G401 (cell line): Measurements from ENCODE around the gene CLTA. TPM values are rescaled to one million over a fixed set of nuclear protein-coding genes. Genes with fewer than 3 reads are reported as not detected.
"Not testable (repeated sequence)": the region's sequence is repeated elsewhere in the genome, so short reads cannot be mapped to it uniquely, and the experiment has no call there.

Source experiments
- DNase-seq: peaks from one replicate; pipeline ENCODE4 v3.0.0-alpha.2; 2015; ENCODE audit warnings: low spot score
- in situ Hi-C: cut with HindIII; loops from 2 replicates; pipeline ENCODE4 v1.10.0; 2016; ENCODE audit warnings: low sequenced_read_pairs, mixed read lengths
- total RNA-seq: library from RNA; depleted of rRNA; stranded (reverse); fragments of >200 nt; shearing (Covaris generic); gene quantifications from 2 replicates; pipeline ENCODE4 v1.2.3, GENCODE V29; 2014

CLTA gene
- total RNA-seq, 1 experiment from 2014 or later, result 665 TPM

DNA sequence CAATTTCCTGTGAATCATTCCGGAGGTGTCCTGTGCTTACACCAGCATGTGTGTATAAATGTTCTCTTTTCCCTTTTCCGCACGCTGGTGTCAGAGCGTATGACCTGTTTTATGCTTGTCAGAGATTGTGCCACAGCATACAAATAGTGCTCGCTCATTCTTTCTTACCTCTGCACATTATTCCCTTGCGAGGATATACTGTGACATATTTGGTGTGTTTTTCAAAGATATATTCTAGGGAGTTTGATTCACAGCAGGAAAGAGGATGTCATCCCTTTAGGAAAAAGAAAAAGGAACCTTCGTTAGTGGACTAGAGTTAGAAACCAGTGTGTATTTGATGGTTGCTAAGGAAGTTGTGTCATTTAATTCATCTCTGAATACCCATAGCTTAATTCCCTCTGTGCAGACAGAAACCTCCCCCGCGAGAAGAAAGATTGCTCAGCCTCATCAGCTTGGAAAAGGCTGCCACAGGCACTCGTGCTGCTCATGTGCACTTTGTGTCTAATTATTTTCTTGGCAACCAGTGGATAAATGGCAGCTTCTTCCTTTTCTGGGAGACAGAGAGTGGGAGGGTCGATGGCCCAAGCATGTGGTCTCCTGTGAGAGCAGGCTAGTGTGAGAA lies 36.3 kb upstream of the CLTA start:
- in situ Hi-C loops, result no loop called here
- peak; percentile 59 for DNase-seq

DNA sequence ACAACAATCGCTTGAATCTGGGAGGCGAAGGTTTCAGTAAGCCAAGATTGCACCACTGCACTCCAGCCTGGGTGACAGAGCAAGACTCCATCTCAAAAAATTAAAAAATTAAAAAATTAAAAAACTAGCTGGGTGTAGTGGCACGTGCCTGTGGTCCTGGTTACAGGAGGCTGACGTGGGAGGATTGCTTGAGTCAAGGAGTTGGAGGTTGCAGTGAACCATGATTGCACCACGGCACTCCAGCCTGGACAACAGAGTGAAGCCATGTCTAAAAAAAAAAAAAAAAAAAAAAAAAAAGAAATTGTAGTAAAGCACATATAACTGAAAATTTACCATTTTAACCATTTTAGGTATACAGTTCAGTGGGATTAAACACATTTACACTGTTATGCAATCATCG lies 34.6 kb upstream of the CLTA start:
- DNase-seq, result no peak
- in situ Hi-C loops, result no loop called here

DNA sequence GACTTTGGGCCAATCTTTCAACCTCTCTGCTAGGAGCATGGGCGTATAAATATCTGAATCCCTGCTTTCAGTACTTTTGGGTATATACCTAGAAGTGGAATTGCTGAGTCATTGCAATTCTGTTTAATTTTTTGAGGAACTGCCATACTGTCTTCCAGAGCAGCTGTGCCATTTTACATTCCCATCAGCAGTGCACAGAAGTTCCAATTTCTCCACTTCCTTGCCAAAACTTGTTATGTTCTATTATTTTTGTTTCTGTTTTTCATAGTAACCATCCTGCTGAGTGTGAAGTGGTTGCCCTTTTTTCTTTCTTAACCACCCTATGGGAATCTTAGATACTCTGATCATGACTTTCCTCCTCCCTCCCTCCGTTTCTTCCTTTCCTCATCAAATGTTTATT lies 32.6 kb upstream of the CLTA start:
- in situ Hi-C loops, result no loop called here
- no peak for DNase-seq

DNA sequence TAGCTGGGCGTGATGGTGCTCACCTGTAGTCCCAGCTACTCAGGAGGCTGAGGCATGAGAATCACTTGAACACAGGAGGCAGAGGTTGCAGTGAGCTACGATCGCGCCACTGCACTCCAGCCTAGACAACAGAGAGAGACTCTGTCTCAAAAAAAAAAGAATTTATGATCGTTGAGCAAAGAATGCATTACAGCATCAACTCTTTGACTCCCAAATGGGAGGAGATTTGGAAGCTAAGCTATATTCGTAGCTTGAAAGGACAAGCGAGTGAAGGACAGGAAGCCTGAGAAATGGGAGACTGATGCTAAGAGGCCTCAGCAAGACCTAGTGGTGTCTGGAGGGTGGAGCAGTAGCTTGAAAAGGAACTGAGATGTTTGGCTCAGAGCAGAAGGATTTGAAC lies 31.8 kb upstream of the CLTA start:
- no peak for DNase-seq
- in situ Hi-C loops, result no loop called here

DNA sequence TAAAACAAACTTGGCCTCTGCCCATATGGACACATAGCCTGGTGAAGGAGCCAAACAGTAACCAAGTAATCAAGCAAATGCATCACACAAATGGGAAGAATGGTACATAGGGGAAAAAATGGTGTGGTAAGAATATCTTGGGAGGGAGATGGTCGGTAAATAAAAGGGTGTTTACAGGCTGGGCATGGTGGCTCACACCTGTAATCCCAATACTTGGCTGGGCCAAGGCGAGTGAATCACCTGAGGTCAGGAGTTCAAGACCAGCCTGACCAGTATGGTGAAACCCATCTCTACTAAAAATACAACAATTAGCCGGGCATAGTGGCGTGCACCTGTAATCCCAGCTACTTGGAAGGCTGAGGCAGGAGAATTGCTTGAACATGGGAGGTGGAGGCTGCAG lies 31.2 kb upstream of the CLTA start:
- in situ Hi-C loops, DNase-seq: not testable (repeated sequence)

- in situ Hi-C loops, DNase-seq: not testable (repeated sequence)
Measured at GRCh38 chr9:36160126-36160525, 30.6 kb upstream of the CLTA start.

DNA sequence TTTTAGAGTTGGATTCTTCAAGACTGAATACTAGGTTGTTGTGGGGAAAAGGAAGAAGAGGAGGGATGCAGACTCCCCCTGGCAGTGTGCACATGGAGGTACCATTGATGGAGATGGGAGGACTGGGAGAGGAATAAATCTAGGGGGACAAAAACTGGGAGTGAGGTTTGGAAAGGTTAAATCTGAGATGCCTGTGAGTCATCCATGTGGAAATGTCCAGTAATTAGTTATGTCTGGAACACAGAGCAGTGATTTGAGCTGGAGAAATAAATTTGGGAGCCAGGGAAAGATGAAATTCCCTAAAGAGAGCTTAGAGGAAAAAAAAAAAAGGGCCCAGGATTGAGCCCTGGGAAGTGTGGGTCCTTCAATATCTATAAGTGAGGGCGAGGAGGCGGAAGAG lies 29.5 kb upstream of the CLTA start:
- in situ Hi-C loops, result no loop called here
- DNase-seq, result no peak

- in situ Hi-C loops, result no loop called here
- DNase-seq, result no peak
Measured at GRCh38 chr9:36162211-36162738, 28.4 kb upstream of the CLTA start.

DNA sequence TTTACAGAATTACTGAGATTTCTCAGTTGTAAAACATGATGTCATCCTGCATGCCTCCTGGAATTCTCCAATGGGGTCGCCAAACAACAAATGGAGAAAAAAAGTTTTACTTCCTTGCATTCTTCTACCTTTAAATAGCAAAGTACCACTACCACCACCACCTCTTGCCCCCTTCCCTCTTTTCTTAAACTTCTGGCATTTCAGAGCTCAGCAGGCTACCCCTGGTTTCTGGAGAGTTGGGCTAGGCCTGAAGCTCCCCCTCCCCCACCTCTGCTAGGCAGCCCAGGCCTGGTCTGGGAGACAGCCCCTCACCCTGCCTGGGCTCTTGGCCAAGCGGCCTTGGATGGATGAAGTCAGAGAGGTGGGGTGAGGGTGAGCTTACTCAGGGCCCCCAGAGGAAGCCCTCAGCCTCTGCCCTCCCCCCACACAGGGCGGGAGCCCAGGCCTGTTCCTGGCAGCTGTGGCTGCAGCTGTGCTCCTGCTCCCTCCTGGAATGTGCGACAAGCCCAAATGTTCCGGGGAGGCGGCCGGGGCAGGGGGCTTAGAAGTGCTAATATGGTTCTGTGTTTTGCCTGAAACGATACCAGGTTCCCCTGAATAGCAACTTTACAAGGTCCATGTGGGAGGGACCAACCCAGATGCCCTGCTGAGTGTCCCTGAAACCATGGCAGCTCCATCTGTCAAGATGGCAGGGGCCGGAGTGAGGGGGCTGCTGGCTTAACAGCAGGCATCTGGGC lies 27.5 kb upstream of the CLTA start:
- peak; percentile 87 for DNase-seq
- in situ Hi-C loops, result no loop called here

DNA sequence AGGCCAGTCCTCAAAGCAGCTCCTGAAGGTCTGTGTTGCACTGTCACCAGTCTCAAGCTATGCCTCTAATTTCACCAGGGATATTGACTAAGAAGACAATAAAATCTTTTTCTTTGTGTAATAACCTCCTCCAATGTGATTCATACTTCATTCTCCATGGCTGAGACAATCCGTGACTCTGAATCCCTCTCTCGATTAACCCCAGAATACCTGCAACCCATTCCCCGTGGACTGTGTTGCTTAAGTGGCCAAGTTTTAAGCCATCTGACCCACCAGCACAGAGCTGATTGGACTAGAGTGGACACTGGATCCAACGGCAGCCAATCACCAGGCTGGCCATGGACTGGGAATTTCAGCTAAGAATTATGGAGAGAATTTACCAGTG lies 26.9 kb upstream of the CLTA start:
- in situ Hi-C loops, result no loop called here
- no peak for DNase-seq

DNA sequence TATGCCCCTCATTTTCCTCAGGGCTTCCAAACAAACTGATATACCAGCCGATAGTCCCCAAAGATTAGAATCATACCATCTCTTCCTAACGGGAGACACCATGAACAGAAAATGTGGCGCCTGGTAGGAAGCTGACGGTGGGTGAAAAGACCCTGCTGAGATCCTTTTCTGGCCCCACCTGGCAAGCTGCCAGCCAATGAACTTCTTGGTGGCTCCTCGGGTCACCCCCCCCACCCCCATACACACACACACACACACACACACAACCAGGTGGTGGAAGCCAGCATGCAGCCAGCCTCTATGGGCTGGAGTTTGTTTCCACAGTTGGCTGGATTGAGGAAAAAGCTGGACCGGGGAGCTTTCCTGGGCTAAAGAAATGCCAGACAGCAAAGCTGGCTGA lies 26.3 kb upstream of the CLTA start:
- DNase-seq, result no peak
- in situ Hi-C loops, result no loop called here

- in situ Hi-C loops, result no loop called here
- DNase-seq, result peak; percentile 35
Measured at GRCh38 chr9:36164989-36165388, 25.7 kb upstream of the CLTA start.

DNA sequence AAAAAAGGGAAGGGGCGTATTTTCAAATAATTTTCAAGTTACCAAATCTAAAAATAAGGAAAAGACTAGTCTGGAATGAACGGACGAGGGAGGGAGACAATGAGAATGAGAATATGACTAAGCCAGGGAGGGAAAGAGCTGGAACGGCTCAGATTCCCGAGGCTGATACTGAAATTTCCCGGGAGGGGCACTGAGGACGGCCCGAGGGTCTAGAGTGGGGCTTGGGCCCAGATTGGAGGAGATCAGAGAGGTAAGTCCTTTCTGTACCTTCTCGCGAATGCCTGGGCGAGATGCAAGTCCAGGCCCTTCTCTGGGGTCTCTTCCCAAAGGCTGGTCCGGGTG lies 24.9 kb upstream of the CLTA start:
- in situ Hi-C loops, result no loop called here
- peak; percentile 29 for DNase-seq

DNA sequence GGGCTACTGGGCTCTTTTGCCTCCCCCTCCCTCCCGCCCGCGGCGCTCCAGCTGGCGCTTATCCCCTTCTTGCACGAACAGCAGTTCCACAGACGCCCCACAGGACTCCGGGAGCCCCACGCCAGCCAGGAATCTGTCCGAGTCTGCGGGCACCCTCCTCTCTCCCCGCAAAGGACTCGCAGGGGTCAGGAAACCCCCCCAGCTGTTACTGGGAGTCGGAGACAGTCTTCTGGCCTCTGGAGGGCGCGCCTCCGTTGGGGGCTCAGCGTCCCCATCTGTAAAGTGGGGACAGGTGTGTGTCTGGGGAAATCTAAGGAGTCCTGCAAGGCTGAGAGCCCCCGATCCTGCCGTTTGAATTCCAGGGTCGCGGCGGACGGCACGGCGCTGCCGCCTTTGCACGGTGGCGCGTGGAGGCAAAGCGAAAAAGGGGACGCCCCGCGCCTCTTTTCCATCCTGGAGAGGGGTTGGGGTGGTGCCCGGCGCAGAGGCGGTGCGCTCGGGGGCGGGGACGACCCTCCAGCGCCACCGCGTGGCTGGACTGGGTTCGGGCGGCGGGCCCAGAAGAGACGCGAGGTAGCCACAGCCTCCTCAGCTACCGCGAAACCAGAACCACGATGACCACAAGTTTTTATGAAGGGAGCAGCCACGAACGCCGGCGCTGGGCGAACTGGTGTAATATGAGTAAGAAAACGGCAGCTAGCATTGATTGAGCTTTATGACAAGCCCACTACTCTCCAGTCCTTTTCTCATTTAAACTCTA lies 24.4 kb upstream of the CLTA start:
- in situ Hi-C loops, result no loop called here

DNA sequence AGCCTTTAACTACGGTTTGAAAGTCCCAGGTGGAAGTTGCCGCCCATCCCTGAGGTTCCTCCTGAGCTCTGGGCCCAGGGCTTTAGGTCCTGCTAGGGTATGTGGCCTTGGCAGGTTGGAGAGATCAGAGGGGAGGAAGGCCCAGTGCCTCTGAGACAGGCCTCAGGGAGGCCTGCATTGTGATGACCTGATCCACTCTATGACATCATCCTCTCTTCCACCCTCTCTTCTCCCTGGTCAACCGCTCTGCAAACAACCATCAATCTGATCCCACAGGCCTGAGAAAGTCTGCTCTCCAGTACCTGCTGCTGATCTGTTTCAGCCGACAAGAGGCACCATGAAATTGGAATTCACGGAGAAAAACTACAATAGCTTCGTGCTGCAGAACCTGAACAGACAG lies 21.6 kb upstream of the CLTA start, which contains the start of gene CCIN:
CCIN (plus strand) TSS at position 223 of the 400 bp plus-strand sequence; CDS start at position 338, 115 bp downstream.
- no peak for DNase-seq
- in situ Hi-C loops, result no loop called here

More for the DNA sequence above, 24.4 kb upstream of the CLTA start:
- DNase-seq, result peak; percentile 83

- no peak for DNase-seq
- in situ Hi-C loops, result no loop called here
Measured at GRCh38 chr9:36169708-36170107, 21.0 kb upstream of the CLTA start.

DNA sequence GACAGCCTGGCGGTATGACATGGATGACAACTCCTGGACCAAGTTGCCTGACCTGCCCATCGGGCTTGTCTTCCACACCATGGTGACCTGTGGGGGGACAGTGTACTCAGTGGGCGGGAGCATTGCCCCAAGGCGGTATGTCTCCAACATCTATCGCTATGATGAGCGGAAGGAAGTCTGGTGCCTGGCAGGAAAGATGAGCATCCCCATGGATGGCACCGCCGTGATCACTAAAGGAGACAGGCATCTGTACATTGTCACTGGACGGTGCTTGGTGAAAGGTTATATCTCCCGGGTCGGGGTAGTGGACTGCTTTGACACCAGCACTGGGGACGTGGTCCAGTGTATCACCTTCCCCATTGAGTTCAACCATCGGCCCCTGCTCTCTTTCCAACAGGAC lies 20.2 kb upstream of the CLTA start:
- in situ Hi-C loops, result no loop called here
- no peak for DNase-seq

DNA sequence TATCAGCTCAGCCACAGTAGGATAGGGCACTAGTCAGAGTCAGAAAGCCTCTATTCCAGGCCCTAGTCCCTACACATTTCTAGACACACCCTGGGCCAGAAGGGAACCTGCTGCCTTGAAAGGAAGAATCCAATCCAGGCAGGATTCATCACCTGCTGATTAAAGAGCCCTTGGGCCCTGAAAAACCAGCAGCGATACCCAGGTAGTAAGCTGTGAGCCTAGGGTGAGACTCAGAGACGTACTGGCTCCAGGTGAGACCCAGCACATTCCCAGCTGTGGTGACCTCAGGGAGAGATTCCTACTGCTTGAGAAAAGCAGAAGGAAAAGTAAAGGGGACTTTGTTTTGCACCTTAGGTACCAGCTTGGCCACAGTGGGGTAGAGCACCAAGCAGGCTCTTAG lies 16.9 kb upstream of the CLTA start:
- DNase-seq, result no peak
- in situ Hi-C loops, result no loop called here

DNA sequence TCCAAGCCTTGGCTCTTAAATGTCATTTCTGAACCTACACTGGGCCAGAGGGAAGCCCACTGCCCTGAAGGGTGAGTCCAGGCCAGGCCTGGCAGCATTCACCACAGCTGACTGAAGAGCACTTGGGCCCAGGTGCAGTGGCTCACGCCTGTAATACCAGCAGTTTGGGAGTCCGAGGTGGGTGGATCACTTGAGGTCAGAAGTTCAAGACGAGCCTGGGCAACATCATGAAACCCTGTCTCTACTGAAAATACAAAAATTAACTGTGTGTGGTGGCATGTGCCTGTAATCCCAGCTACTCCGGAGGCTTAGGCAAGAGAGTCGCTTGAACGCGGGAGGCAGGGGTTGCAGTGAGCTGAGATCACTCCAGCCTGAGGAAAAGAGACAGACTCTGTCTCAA lies 16.4 kb upstream of the CLTA start:
- DNase-seq, result no peak
- in situ Hi-C loops, result no loop called here

- in situ Hi-C loops, result no loop called here
- no peak for DNase-seq
Measured at GRCh38 chr9:36174731-36175130, 16.0 kb upstream of the CLTA start.
